Spinal cord (tissue), 10 donors: Measurements from ENCODE around the gene ACAA1. TPM values are rescaled to one million over a fixed set of nuclear protein-coding genes. Genes with fewer than 3 reads are reported as not detected.

Experiments
- DNase-seq, 6 donors: peaks; one replicate each; pipeline versions ENCODE4 v3.0.0 to v3.0.0-alpha.2; 2013 to 2015; ENCODE audit warnings: low spot score in 6 of 6, low read depth in 4 of 6
- H3K27ac ChIP-seq: one replicate; pipeline ENCODE4 v1.5.1; 2013; ENCODE audit warnings: low read depth, low read length, control low read depth
- H3K27me3 ChIP-seq: one replicate; pipeline ENCODE4 v1.6.1; 2013; ENCODE audit warnings: low read length; ENCODE audit not compliant: control insufficient read depth, insufficient read depth
- H3K36me3 ChIP-seq: one replicate; pipeline ENCODE4 v1.6.1; 2013; ENCODE audit warnings: low read length; ENCODE audit not compliant: control insufficient read depth, insufficient read depth
- H3K4me1 ChIP-seq: one replicate; pipeline ENCODE4 v1.6.1; 2013; ENCODE audit warnings: low read length; ENCODE audit not compliant: control insufficient read depth, insufficient read depth
- H3K4me3 ChIP-seq: one replicate; pipeline ENCODE4 v1.5.1; 2013; ENCODE audit warnings: low read depth, low read length, control low read depth
- H3K9me3 ChIP-seq: one replicate; pipeline ENCODE4 v1.6.1; 2013; ENCODE audit warnings: low read length; ENCODE audit not compliant: control insufficient read depth, insufficient read depth
- WGBS: methylation state at CpG from one replicate; pipeline ENCODE4 v1.1.5; 2013; ENCODE audit warnings: missing lambda C conversion rate; ENCODE audit not compliant: insufficient coverage; 5-methylcytosine and 5-hydroxymethylcytosine counted together
- polyA plus RNA-seq, 2 donors: library from polyadenylated mRNA; unstranded; fragments of 120-200 nt; gene quantifications; one replicate each; pipeline ENCODE4 v1.2.1, GENCODE V29; 2013; ENCODE audit not compliant: insufficient read length in 2 of 2
- total RNA-seq, 2 donors: library from RNA; depleted of rRNA in 1 of 2; stranded (reverse); fragments of 120-200 nt in 1 of 2; fragments of >200 nt in 1 of 2; gene quantifications; one replicate each; pipeline versions ENCODE4 v1.2.3 to v1.2.4, GENCODE V29; 2013 to 2014
- donor health status: healthy.

ACAA1 gene
- total and polyA plus RNA-seq, 4 donors, result 30.2 to 100 (median 67.9) TPM

DNA sequence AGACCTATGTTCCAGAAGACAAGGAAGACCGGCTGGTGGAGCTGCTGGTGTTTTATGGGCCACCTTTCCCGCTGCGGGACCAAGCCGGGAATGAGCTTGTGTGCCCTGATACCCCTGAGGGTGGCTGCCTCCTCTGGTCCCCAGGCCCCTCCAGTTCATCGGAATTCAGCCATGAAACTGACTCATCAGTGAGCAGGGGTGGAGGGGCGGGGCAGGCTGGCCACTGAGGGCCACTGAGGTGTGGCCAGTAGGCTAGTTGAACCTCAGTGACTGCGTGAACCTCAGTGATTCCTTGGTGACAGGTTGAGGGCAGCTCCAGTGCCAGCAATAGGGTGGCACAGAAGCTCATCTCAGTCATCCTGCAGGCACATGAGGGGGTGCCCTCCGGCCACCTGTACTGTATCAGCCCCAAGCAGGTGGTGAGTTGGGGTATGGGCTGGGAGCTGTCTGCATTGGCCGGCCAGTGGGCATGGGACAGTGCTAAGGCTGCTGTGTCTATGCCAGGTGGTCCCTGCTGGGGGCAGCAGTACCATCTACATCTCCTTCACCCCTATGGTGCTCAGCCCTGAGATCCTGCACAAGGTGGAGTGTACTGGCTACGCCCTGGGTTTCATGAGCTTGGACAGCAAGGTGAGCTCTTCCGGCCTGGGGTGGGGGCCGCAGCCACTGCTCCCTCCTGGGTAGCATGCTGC is 20.3 kb downstream of the ACAA1 start:
- Histone ChIP-seq H3K27me3 (no peaks in the 10 kb centered on the region), H3K27ac (no peak overlapping the region), H3K4me1 (peaks cover 9% of the 10 kb centered on the region), H3K36me3 (peaks cover 52% of the 10 kb centered on the region), H3K4me3 (no peak overlapping the region), H3K9me3 (no peaks in the 10 kb centered on the region)
- WGBS, result 95% methylated on average over 11 of the region's 12 CpGs
- DNase-seq, result no peak

DNA sequence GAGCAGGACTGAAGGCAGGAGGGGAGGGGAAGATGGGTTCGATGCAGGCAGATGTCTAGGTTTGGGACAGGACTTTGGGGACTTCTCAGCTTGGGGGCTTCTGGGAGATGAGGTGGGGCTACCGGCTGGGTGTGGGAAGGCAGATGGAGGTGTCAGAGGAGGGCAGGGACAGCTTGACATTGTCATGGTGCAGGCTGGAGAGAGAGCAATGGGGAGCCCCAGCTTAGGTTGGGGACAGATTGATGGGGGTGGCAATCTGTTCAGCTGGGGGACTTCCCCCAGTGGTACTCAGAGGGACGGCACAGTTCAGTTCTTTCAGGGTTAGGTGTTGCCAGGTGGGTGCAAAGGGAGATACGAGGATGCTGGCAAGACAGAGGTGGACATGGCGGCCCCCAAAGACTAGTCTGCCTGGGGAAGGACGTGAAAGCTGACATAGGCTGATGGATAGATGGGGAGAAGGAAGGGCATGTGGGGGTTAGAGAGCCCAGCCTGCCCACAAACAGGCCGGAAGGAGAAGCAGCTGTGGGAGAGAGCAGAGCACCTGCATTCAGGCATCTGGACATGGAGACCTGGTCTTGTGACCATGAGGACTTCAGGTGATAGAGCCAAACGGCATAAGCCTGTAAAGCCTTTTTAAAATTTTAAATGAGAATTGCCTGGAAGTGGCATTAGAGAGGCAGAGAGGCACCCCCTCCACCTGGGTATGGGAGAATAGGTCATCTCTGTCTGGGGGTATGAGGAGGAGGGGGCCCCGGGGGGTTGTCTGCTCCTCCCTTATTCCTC is 21.1 kb downstream of the ACAA1 start:
- Histone ChIP-seq H3K9me3 (no peaks in the 10 kb centered on the region), H3K4me1 (peaks cover 9% of the 10 kb centered on the region), H3K27me3 (no peaks in the 10 kb centered on the region), H3K4me3 (no peak overlapping the region), H3K36me3 (peaks cover 46% of the 10 kb centered on the region), H3K27ac (no peak overlapping the region)
- no peak for DNase-seq
- 82% methylated on average over 8 of the region's 9 CpGs for WGBS

DNA sequence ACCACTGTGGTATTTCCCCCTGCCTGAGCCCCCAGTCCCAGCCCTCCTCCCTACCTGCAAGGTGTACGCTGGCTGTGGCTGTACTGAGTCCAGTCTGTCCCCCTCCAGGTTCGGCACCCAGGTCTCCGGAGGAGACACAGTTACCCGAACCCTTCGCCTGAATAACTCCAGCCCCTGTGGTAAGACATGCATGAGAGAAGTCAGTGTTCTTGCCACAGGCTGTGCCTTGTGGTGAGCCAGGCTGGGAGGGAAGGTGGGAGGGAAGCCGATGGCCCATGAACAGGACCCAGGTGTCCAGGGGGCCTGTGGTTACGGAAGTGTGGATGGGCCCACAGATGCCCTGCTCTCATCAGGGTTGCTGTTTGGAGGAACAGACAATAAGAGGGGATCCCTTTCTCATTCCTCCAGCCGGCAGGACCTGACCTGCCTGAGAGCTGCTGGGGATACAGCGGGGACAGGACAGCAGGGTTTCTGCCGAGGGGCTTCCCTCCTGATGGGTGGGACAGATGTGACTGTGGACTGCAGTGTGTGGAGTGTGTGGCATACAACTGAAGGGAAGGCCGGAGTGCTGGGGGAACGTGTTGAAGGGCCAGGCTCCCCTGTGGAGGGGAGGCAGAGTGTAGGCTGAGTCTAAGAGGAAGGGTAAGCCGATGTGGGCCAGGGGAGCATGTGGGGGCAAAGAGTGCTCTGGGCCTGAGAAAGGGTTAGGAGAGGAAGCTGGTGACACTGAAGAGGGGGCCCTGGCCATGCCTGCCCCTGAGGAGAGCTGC is 21.9 kb downstream of the ACAA1 start:
- Histone ChIP-seq H3K27me3 (no peaks in the 10 kb centered on the region), H3K4me3 (no peak overlapping the region), H3K27ac (no peak overlapping the region), H3K9me3 (no peaks in the 10 kb centered on the region), H3K4me1 (peaks cover 9% of the 10 kb centered on the region), H3K36me3 (peaks cover 41% of the 10 kb centered on the region)
- WGBS, result 86% methylated on average over 12 of the region's 13 CpGs
- no peak for DNase-seq

DNA sequence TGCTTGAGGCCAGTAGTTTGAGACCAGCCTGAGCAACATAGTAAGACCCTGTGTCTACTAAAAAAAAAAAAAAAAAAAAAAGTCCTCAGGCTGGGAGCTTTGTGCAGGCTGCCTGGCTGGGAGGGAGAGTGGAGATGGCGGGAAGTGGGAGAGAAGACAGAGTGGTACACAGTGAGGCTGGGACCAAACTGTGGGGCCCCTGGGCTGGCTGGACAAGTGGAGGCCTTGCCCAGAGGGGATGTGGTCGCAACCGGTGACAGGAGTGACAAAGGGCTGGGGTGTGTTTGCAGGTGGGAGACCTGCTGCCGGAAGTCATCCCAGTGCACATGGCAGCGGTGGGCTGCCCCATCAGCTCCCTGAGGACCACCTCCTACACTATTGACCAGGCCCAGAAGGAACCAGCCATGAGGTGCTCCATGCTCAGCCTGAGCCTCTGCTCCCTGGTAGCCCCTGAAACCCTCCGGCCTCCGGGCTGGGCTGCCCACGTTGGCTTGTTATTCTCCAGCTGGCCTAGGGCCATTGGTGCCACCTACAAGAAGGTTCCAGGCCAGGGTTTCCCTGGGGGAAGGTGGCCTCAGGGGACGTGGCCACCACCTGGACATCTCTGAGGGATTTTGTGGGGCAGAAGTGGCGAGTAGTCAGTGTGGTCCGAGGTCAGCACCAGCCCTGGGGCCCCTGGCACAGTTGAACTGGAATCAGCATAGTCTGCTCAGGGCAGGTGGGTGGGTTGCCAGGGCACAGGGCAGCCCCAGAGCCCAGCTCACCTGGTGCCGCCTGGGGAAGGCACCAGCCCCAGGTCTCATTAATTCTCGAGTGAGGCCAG is 22.7 kb downstream of the ACAA1 start:
- no peak for DNase-seq
- 94% methylated on average over 12 of the region's 13 CpGs for WGBS
- Histone ChIP-seq H3K4me3 (no peak overlapping the region), H3K36me3 (peaks cover 39% of the 10 kb centered on the region), H3K9me3 (no peaks in the 10 kb centered on the region), H3K27ac (no peak overlapping the region), H3K27me3 (no peaks in the 10 kb centered on the region), H3K4me1 (peaks cover 9% of the 10 kb centered on the region)

DNA sequence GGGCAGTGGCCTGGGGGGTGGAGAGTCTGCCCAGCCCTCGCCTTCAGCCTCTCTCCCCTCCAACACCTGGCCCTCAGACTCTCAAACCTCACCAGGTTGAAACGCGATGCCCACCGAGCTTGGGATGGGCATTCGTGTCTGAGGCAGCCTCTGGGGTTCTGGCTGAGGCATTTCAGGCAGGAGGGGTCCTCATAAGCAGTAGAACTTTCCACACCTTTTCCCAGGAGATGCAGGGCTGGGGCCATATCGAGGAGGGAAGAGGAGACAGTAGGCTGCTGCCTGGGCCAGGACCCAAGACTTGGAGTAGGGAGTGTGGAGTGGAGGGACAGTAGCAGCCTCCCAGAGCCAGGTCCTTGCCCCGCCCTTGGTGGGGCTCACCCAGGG is 24.6 kb downstream of the ACAA1 start:
- 92% methylated on average over 2 of the region's 7 CpGs for WGBS
- no peak overlapping the region for H3K4me3 ChIP-seq
- no peak for DNase-seq

DNA sequence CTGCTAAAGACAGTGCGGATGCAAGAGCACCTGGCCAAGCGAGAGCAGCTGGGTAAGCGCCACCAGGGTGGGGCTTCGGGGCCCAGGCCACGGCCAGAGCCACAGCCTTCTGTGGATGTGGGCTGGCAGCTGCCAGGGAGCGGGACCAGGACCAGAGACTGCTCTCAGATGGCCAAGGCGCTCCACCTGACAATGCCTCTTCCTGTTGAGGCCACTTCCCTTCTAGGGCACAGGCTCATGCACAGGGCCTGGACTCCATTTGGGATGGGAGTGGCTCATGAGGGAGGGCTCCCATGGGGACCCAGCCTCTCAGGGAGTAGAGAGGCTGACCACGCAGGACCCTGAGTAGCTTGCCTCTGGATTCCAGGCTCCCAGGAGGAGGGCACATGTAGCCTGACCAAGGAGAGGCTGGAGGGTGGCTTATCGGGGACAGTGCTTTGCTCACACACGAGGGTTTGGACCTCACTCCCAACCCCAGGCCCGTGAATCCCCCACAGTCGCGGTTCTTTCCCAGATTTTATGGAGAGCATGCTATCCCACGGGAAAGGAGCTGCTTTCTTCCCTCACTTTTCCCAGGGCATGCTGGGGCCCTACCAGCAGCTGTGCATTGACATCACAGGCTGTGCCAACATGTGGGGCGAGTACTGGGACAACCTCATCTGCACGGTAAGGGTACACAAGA is 25.1 kb downstream of the ACAA1 start:
- H3K4me1 ChIP-seq, result peaks cover under 1% of the 10 kb centered on the region
- DNase-seq, result no peak
- WGBS, result 90% methylated on average over 16 of the region's 16 CpGs

More for the DNA sequence above, 24.6 kb downstream of the ACAA1 start:
- no peaks in the 10 kb centered on the region for H3K27me3 ChIP-seq
- H3K27ac ChIP-seq, result no peak overlapping the region
- peaks cover 30% of the 10 kb centered on the region for H3K36me3 ChIP-seq
- no peaks in the 10 kb centered on the region for H3K9me3 ChIP-seq
- H3K4me1 ChIP-seq, result peaks cover 6% of the 10 kb centered on the region

DNA sequence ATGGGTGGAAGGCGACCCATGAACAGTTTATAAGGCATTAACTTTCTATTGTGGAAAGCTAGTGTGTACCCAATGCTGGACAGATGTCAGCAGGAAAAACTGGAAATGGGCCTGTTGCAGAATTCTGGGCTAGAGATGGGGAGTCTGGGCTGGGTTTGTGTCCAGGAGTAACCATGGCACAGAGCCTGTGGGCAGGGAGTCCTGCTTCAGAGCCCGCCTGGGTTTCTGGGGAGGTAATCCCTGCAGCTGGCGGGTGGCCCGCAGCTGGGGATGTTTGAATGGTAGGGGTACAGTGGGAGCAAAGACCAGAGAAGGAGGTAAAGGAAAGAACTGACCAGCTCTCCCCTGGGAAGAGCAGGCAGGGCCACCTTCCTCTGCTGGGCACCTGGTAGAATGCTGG is 25.7 kb downstream of the ACAA1 start:
- H3K4me1 ChIP-seq, result no peaks in the 10 kb centered on the region
- H3K9me3 ChIP-seq, result no peaks in the 10 kb centered on the region
- DNase-seq, result no peak
- H3K4me3 ChIP-seq, result no peak overlapping the region
- no peaks in the 10 kb centered on the region for H3K27me3 ChIP-seq
- no peak overlapping the region for H3K27ac ChIP-seq
- H3K36me3 ChIP-seq, result peaks cover 22% of the 10 kb centered on the region
- 89% methylated on average over 4 of the region's 4 CpGs for WGBS

More for the DNA sequence above, 25.1 kb downstream of the ACAA1 start:
- Histone ChIP-seq H3K36me3 (peaks cover 24% of the 10 kb centered on the region), H3K27ac (no peak overlapping the region), H3K9me3 (no peaks in the 10 kb centered on the region), H3K4me3 (no peak overlapping the region), H3K27me3 (no peaks in the 10 kb centered on the region)

DNA sequence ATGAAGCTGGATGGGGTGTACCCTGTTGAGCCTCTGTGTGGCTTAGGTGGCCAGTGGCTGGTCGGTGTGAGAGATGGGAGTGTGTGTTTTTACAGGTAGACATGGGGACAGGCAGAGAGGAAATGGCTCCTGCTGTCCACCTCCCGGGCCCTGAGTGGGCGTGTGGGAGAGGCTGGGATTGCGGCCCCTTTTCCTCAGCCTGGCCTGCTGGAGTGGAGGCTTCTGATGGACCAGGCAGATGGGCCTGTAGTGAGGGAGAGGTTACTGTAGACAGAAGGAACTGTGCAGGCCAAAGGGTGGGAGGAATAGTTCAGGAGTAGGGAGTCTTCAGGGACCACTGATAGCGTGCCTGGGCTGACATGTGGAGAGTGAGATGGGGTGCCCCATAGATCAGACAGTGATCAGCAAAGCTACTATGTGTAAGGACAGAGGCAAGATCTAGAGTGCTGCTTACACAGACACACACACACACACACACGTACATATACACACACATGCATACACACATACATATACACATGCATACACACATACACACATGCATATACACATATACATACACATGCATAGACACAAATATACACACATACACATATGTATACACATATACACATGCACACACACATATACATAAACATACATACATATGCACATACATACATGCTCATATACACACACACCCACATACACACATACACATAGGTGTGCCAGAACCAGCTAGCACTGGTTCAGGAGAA is 26.4 kb downstream of the ACAA1 start:
- H3K4me1 ChIP-seq, result no peaks in the 10 kb centered on the region
- H3K27me3 ChIP-seq, result no peaks in the 10 kb centered on the region
- DNase-seq, result no peak
- no peak overlapping the region for H3K27ac ChIP-seq
- no peaks in the 10 kb centered on the region for H3K9me3 ChIP-seq
- 92% methylated on average over 5 of the region's 6 CpGs for WGBS
- H3K36me3 ChIP-seq, result peaks cover 22% of the 10 kb centered on the region
- no peak overlapping the region for H3K4me3 ChIP-seq
